NCI-H1092 treated with DMSO at 0.1 percent for 48 hours (cell line): ENCODE data around the gene FAM20A.

Source experiments
- DNase-seq: peaks from one replicate; lab custom pipeline; 2025; lab: John Stamatoyannopoulos, UW

FAM20A gene

GRCh38 chr17:68565661-68566441, 35.3 kb downstream of the FAM20A start:
- no peak for DNase-seq

GRCh38 chr17:68564415-68565111, 36.6 kb downstream of the FAM20A start:
- DNase-seq = no peak

- DNase-seq = no peak
Measured at GRCh38 chr17:68562736-68563135, 38.4 kb downstream of the FAM20A start.

- no peak for DNase-seq
Measured at GRCh38 chr17:68560966-68561720, 40.0 kb downstream of the FAM20A start.

- DNase-seq = no peak
Measured at GRCh38 chr17:68559316-68559715, 41.9 kb downstream of the FAM20A start.

- DNase-seq = no peak
Measured at GRCh38 chr17:68556551-68556950, 44.6 kb downstream of the FAM20A start.

- no peak for DNase-seq
Measured at GRCh38 chr17:68544111-68544915, 56.9 kb downstream of the FAM20A start.

- DNase-seq = no peak
Measured at GRCh38 chr17:68542698-68543463, 58.3 kb downstream of the FAM20A start.

- DNase-seq = no peak
Measured at GRCh38 chr17:68541816-68542215, 59.4 kb downstream of the FAM20A start.

GRCh38 chr17:68540981-68541380, 60.2 kb downstream of the FAM20A start:
- DNase-seq = no peak

GRCh38 chr17:68539548-68540467, 61.4 kb downstream of the FAM20A start:
- DNase-seq = no peak

- DNase-seq = no peak
Measured at GRCh38 chr17:68535922-68536321, 65.2 kb downstream of the FAM20A start.

GRCh38 chr17:68534695-68535088, 66.5 kb downstream of the FAM20A start:
- DNase-seq = no peak

- no peak for DNase-seq
Measured at GRCh38 chr17:68533887-68534694, 67.1 kb downstream of the FAM20A start.

GRCh38 chr17:68532826-68533225, 68.3 kb downstream of the FAM20A start:
- no peak for DNase-seq

GRCh38 chr17:68531252-68531651, 69.9 kb downstream of the FAM20A start:
- no peak for DNase-seq

- DNase-seq = no peak
Measured at GRCh38 chr17:68527314-68527713, 73.9 kb downstream of the FAM20A start.

GRCh38 chr17:68526548-68526947, 74.6 kb downstream of the FAM20A start:
- DNase-seq = no peak

- no peak for DNase-seq
Measured at GRCh38 chr17:68522266-68522665, 78.9 kb downstream of the FAM20A start.
